Uterus (tissue), 2 donors: ENCODE data around the gene OR4K13.

Experiments used
- POLR2A ChIP-seq, 2 donors: fragments of 450-650 bp; IDR thresholded peaks; one replicate each; pipeline ENCODE4 v1.6.1; 2016; ENCODE audit warnings: antibody characterized with exemption in 2 of 2, mild to moderate bottlenecking in 1 of 2, moderate library complexity in 1 of 2
- TF ChIP-seq, protein P1 (sequence below), 4 experiments: fragments of 200-600 bp in 2 of 4; fragments of 450-650 bp in 2 of 4; sonication (generic) in 2 of 4; IDR thresholded peaks; one replicate each; pipeline ENCODE4 v1.5.1; 2016 to 2019; ENCODE audit warnings: antibody characterized with exemption in 4 of 4, mild to moderate bottlenecking in 2 of 4, moderate library complexity in 1 of 4

DNA sequence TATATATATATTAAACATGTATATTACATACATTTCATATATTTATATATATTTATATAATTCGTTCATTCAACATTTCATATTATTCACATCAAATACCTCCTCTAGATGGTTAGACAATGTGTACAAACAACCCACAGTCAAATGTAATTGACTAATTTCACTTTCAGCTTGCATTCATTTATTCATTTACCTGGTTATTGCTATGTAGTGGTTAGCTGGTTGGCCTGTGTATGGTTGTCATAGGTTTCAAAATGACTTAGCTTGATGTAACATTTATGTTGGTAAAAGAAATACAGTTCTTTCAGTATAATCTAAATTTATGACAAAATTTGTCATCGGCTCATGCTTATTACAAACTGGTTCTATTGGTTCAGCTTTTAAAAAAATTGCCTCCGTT lies 389 bp downstream of the OR4K13 start:
- no peak for TF ChIP-seq POLR2A (IDR thresholded peaks at IDR 0.05)
- TF ChIP-seq, protein P1, sequence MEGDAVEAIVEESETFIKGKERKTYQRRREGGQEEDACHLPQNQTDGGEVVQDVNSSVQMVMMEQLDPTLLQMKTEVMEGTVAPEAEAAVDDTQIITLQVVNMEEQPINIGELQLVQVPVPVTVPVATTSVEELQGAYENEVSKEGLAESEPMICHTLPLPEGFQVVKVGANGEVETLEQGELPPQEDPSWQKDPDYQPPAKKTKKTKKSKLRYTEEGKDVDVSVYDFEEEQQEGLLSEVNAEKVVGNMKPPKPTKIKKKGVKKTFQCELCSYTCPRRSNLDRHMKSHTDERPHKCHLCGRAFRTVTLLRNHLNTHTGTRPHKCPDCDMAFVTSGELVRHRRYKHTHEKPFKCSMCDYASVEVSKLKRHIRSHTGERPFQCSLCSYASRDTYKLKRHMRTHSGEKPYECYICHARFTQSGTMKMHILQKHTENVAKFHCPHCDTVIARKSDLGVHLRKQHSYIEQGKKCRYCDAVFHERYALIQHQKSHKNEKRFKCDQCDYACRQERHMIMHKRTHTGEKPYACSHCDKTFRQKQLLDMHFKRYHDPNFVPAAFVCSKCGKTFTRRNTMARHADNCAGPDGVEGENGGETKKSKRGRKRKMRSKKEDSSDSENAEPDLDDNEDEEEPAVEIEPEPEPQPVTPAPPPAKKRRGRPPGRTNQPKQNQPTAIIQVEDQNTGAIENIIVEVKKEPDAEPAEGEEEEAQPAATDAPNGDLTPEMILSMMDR (IDR thresholded peaks at IDR 0.05): no peak
